H9 (cell line): ENCODE measurements around the gene CFAP65. TPM values are rescaled to one million over a fixed set of nuclear protein-coding genes. Genes with fewer than 3 reads are reported as not detected.

ENCODE experiments used
- DNase-seq: peaks from one replicate; pipeline ENCODE4 v3.0.0-alpha.2; 2017
- H2AFZ ChIP-seq: one replicate; pipeline ENCODE4 v1.6.1; 2013; ENCODE audit warnings: mild to moderate bottlenecking, low read length, control low read depth, moderate library complexity
- H2AK5ac ChIP-seq: 2 replicates; pipeline ENCODE4 v1.6.1; 2013; ENCODE audit warnings: low read length, control low read depth, mixed read lengths; ENCODE audit not compliant: insufficient read length
- H2BK120ac ChIP-seq: one replicate; pipeline ENCODE4 v1.6.1; 2013; ENCODE audit warnings: low read depth, mild to moderate bottlenecking, low read length, control low read depth, inconsistent platforms; ENCODE audit not compliant: poor library complexity, severe bottlenecking
- H2BK12ac ChIP-seq: 2 replicates; pipeline ENCODE4 v1.6.1; 2013; ENCODE audit warnings: low read length, control low read depth, mixed read lengths, low read depth; ENCODE audit not compliant: insufficient read length
- H2BK15ac ChIP-seq: 2 replicates; pipeline ENCODE4 v1.6.1; 2013; ENCODE audit warnings: low read depth, low read length, control low read depth
- H2BK20ac ChIP-seq: one replicate; pipeline ENCODE4 v1.6.1; 2013; ENCODE audit warnings: low read depth, mild to moderate bottlenecking, low read length, control low read depth, inconsistent platforms; ENCODE audit not compliant: poor library complexity, severe bottlenecking
- H2BK5ac ChIP-seq: 2 replicates; pipeline ENCODE4 v1.6.1; 2013; ENCODE audit warnings: low read length, control low read depth, mixed read lengths; ENCODE audit not compliant: insufficient read length
- H3K14ac ChIP-seq: 2 replicates; pipeline ENCODE4 v1.6.1; 2013; ENCODE audit warnings: low read length, control low read depth; ENCODE audit not compliant: insufficient read depth
- H3K18ac ChIP-seq: 2 replicates; pipeline ENCODE4 v1.6.1; 2013; ENCODE audit warnings: low read depth, mild to moderate bottlenecking, mixed read lengths, low read length, control low read depth; ENCODE audit not compliant: insufficient read length
- H3K23ac ChIP-seq: 2 replicates; pipeline ENCODE4 v1.6.1; 2013; ENCODE audit warnings: low read length, control low read depth, mixed read lengths, low read depth; ENCODE audit not compliant: insufficient read length
- H3K23me2 ChIP-seq: 2 replicates; pipeline ENCODE4 v1.6.1; 2013; ENCODE audit warnings: low read depth, mild to moderate bottlenecking, mixed read lengths, low read length, control low read depth; ENCODE audit not compliant: insufficient read length, poor library complexity, severe bottlenecking
- H3K27ac ChIP-seq: 2 replicates; pipeline ENCODE4 v1.5.1; 2013; ENCODE audit warnings: low read length, control low read depth, mixed read lengths, low read depth; ENCODE audit not compliant: insufficient read length
- H3K27me3 ChIP-seq: 2 replicates; pipeline ENCODE4 v1.6.1; 2013; ENCODE audit warnings: low read length, control low read depth, inconsistent platforms; ENCODE audit not compliant: insufficient read depth
- H3K4ac ChIP-seq: 2 replicates; pipeline ENCODE4 v1.6.1; 2013; ENCODE audit warnings: low read depth, mild to moderate bottlenecking, control low read depth, inconsistent platforms, low read length, moderate library complexity
- H3K4me1 ChIP-seq: 2 replicates; pipeline ENCODE4 v1.6.1; 2013; ENCODE audit warnings: low read length, control low read depth, inconsistent platforms; ENCODE audit not compliant: insufficient read depth
- H3K4me2 ChIP-seq: 2 replicates; pipeline ENCODE4 v1.6.1; 2013; ENCODE audit warnings: low read length, control low read depth, mixed read lengths; ENCODE audit not compliant: insufficient read length, insufficient read depth
- H3K56ac ChIP-seq: 2 replicates; pipeline ENCODE4 v1.6.1; 2013; ENCODE audit warnings: low read depth, mild to moderate bottlenecking, mixed read lengths, low read length, control low read depth; ENCODE audit not compliant: insufficient read length
- H3K79me1 ChIP-seq: 2 replicates; pipeline ENCODE4 v1.6.1; 2013; ENCODE audit warnings: low read depth, mild to moderate bottlenecking, moderate library complexity, low read length, control low read depth, inconsistent platforms; ENCODE audit not compliant: insufficient read depth, poor library complexity, severe bottlenecking
- H3K79me2 ChIP-seq: 2 replicates; pipeline ENCODE4 v1.6.1; 2013; ENCODE audit warnings: low read length, control low read depth, inconsistent platforms; ENCODE audit not compliant: insufficient read depth
- H3K9ac ChIP-seq: 2 replicates; pipeline ENCODE4 v1.6.1; 2013; ENCODE audit warnings: low read length, control low read depth, mixed read lengths; ENCODE audit not compliant: insufficient read length; ENCODE audit errors: extremely low read depth
- H3K9me3 ChIP-seq: one replicate; pipeline ENCODE4 v1.6.1; 2013; ENCODE audit warnings: low read depth, low read length, inconsistent platforms; ENCODE audit not compliant: control insufficient read depth
- H3T11ph ChIP-seq: one replicate; pipeline ENCODE4 v1.6.1; 2013; ENCODE audit warnings: mild to moderate bottlenecking, low read length, control low read depth, inconsistent platforms
- H4K20me1 ChIP-seq: one replicate; pipeline ENCODE4 v1.6.1; 2013; ENCODE audit not compliant: control insufficient read depth, insufficient read length, insufficient read depth
- H4K5ac ChIP-seq: 2 replicates; pipeline ENCODE4 v1.6.1; 2013; ENCODE audit warnings: low read depth, mild to moderate bottlenecking, mixed read lengths, low read length, control low read depth; ENCODE audit not compliant: insufficient read length
- H4K8ac ChIP-seq: replicated peaks from 2 replicates; pipeline ENCODE4 v1.6.1; 2013; ENCODE audit warnings: low read length, control low read depth, mixed read lengths, low read depth; ENCODE audit not compliant: insufficient read length
- H4K91ac ChIP-seq: 2 replicates; pipeline ENCODE4 v1.6.1; 2013; ENCODE audit warnings: low read depth, mild to moderate bottlenecking, moderate library complexity, mixed read lengths, low read length, control low read depth; ENCODE audit not compliant: insufficient read length
- H3K27ac Mint-ChIP-seq, 3 experiments: 2 replicates in 2 of 3; 3 replicates in 1 of 3; pipeline ENCODE4 v1.8.0; 2020 to 2021; ENCODE audit warnings: mixed read lengths in 3 of 3, mild to moderate bottlenecking in 1 of 3, moderate library complexity in 1 of 3
- H3K27me3 Mint-ChIP-seq: 2 replicates; pipeline ENCODE4 v1.8.0; 2021; ENCODE audit warnings: low read depth, mild to moderate bottlenecking, moderate library complexity, mixed read lengths
- H3K36me3 Mint-ChIP-seq, 3 experiments: 2 replicates in 2 of 3; 3 replicates in 1 of 3; pipeline ENCODE4 v1.8.0; 2020 to 2021; ENCODE audit warnings: low read depth in 3 of 3, mixed read lengths in 3 of 3; ENCODE audit not compliant: insufficient read depth in 1 of 3
- H3K4me1 Mint-ChIP-seq, 2 experiments: 2 replicates each; pipeline ENCODE4 v1.8.0; 2020; ENCODE audit warnings: mixed read lengths in 2 of 2
- H3K4me3 Mint-ChIP-seq, 2 experiments: 2 replicates in 1 of 2; 3 replicates in 1 of 2; pipeline ENCODE4 v1.8.0; 2020 to 2021; ENCODE audit warnings: mild to moderate bottlenecking in 2 of 2, mixed read lengths in 2 of 2, moderate library complexity in 1 of 2
- H3K9me3 Mint-ChIP-seq, 2 experiments: 2 replicates in 1 of 2; 3 replicates in 1 of 2; pipeline ENCODE4 v1.8.0; 2020; ENCODE audit warnings: mild to moderate bottlenecking in 2 of 2, mixed read lengths in 2 of 2, moderate library complexity in 1 of 2
- WGBS: extraction: QIAGEN DNeasy Blood & Tissue Kit; methylation state at CpG from one replicate; pipeline ENCODE4 v1.1.7; 2013; ENCODE audit warnings: missing lambda C conversion rate, low lambda C conversion rate, mixed read lengths; ENCODE audit not compliant: insufficient read length; ENCODE audit errors: extremely low coverage; 5-methylcytosine and 5-hydroxymethylcytosine counted together
- total RNA-seq: library from RNA; stranded (reverse); gene quantifications from 2 replicates; pipeline ENCODE4 v1.2.1, GENCODE V29; 2021
- TF ChIP-seq, protein P1 (sequence below): fragments of 200-600 bp; sonication (generic); conservative IDR thresholded peaks from 3 replicates; pipeline ENCODE4 v1.8.0; 2021; ENCODE audit warnings: antibody characterized with exemption, mild to moderate bottlenecking

CFAP65 gene
- total RNA-seq, 1 experiment from 2014 or later, result 0.20 TPM

DNA sequence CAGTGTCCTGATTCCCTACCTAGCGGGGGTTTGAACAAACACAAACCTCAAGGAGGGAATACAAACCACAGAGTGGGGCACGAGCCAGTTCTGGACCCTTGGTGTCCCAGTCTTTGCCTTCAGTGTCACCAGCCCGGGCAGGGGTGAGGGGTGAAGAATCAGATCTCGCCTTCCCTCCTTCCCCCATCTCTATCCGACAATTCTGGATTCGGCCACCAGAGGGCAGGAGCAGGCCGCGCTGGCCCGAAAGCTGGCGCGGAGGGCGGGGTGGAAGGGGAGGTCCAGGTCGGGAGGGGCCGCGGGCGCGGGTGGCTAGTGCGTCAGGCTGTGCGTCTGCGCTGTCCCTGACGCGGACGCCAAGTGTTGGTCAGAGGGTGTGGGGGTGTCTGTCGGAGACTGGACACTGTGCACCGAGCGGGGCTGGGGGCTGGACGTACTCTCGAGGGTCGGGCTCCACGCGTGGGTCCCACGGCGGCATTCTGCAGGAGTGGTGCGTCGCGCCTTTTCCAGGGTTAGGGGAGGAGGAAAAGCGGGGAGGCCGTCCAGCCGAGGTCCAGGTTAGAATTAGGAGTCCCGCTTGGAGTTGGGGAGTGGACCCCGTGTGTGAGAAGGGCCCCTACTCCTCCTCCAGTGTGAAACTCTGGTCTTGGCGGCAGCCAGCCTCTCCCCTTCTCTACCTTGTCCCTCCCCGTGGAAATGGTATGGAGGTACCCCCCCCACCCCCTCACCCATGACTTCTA is 45.2 kb downstream of the CFAP65 start:
- Histone ChIP-seq H2BK12ac (no peak overlapping the region), H3K9ac (no peak overlapping the region), H3K4me2 (peak overlapping the region; percentile 26), H4K20me1 (no peaks in the 10 kb centered on the region), H3K4me1 (peaks cover 9% of the 10 kb centered on the region; the same call in 1 of the 2 replicates), H2AFZ (no peak overlapping the region), H3K23me2 (no peaks in the 10 kb centered on the region), H3K79me1 (no peaks in the 10 kb centered on the region), H3K4ac (no peak overlapping the region), H3K9me3 (no peaks in the 10 kb centered on the region), H3K18ac (no peak overlapping the region), H4K8ac (no peak overlapping the region), H3K23ac (no peak overlapping the region), H3K79me2 (no peaks in the 10 kb centered on the region), H2BK15ac (no peak overlapping the region), H3K27me3 (peaks cover 95% of the 10 kb centered on the region), H3K14ac (no peak overlapping the region), H3T11ph (no peak overlapping the region), H3K27ac (no peak overlapping the region), H2BK120ac (no peak overlapping the region), H3K56ac (no peak overlapping the region), H2BK5ac (no peak overlapping the region), H2BK20ac (no peak overlapping the region), H2AK5ac (no peak overlapping the region), H4K91ac (no peak overlapping the region), H4K5ac (no peak overlapping the region)
- Mint-ChIP-seq H3K4me1 (peaks cover 29 to 48% of the 10 kb centered on the region in 2 experiments), H3K36me3 (no peaks in the 10 kb centered on the region; a peak in 1 of 7 replicates), H3K9me3 (peaks cover 0 to 10% of the 10 kb centered on the region in 2 experiments; a peak in 4 of 5 replicates), H3K27ac (no peak overlapping the region), H3K27me3 (peaks cover 99% of the 10 kb centered on the region), H3K4me3 (peak overlapping the region; percentile 50 to 71; a peak in 4 of 5 replicates)
- TF ChIP-seq, protein P1, sequence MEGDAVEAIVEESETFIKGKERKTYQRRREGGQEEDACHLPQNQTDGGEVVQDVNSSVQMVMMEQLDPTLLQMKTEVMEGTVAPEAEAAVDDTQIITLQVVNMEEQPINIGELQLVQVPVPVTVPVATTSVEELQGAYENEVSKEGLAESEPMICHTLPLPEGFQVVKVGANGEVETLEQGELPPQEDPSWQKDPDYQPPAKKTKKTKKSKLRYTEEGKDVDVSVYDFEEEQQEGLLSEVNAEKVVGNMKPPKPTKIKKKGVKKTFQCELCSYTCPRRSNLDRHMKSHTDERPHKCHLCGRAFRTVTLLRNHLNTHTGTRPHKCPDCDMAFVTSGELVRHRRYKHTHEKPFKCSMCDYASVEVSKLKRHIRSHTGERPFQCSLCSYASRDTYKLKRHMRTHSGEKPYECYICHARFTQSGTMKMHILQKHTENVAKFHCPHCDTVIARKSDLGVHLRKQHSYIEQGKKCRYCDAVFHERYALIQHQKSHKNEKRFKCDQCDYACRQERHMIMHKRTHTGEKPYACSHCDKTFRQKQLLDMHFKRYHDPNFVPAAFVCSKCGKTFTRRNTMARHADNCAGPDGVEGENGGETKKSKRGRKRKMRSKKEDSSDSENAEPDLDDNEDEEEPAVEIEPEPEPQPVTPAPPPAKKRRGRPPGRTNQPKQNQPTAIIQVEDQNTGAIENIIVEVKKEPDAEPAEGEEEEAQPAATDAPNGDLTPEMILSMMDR, result peak; percentile 89
- WGBS, result no CpG with 5 or more reads among the region's 43 CpGs
- peak; percentile 85 for DNase-seq
